ENCODE results near the gene PITPNB.

The PITPNB gene

DNA sequence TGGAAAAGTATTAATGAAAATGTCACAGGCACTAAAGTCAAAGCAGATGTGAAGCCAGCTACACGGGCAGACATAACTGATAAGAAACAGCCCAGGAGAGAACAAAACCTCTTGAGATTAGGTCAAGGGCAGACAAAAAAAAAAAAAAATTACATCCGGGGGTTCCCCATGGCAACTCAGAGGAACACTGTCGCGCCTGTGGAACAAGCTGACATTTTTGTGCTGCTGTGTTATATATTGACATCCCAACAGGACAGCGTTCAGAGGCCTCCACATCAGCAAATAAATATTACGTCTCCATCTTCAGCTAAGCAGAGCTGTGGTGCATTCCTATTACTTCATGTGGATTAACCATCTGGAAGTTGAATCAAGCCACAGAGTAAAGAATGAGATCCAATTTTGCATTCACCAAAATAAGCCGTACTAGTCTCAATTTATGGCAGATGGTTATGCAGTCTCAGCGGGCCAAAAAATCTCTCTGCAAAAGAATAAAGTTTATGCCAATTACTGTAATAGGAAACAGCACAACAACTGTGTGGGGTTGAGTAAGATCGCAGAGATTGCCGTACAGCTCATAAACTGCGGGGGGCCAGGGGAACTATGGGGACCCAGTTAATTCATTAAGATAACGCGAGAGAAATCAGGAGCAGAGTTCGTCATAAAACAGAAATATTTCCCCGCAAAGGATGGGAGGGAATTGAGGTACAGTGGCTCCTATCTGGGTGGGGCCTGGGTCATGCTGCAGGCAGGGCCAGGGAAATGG is 76.2 kb downstream of the PITPNB start:
- DNase-seq (no peak), ATAC-seq (no peak)
- peak overlapping the region in 1 of 2 donors; percentile 49 for H3K27ac Mint-ChIP-seq
- H3K4me3 Mint-ChIP-seq: no peak overlapping the region
- peaks cover 0 to 2% of the 10 kb centered on the region in 2 donors for H3K9me3 Mint-ChIP-seq
- no peaks in the 10 kb centered on the region for H3K27me3 Mint-ChIP-seq
- H3K4me1 Mint-ChIP-seq: no peaks in the 10 kb centered on the region

DNA sequence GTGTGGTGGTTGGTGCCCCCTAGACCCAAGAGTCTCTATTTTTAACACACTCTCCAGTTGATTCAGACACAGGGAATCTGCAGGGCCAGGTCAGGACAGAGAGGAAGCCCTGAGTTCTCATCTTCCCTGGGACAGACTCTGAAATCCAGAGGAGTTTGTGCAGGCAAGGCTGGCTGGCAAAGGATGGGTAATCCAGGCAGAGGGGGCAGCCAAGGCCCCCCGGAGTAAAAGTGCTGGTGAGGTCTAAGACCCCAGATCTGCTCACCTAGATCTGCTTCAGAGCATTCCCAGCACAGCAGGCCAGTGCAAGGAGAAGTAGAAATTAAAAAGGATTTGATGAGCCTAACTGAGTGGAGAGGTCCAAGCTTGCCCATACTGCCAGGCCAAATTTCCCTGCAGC is 76.9 kb downstream of the PITPNB start:
- DNase-seq (no peak), ATAC-seq (no peak)
- no peak overlapping the region for H3K4me3 Mint-ChIP-seq
- H3K4me1 Mint-ChIP-seq: no peaks in the 10 kb centered on the region
- peaks cover 0 to 8% of the 10 kb centered on the region in 2 donors for H3K9me3 Mint-ChIP-seq
- H3K27ac Mint-ChIP-seq: no peak overlapping the region
- no peaks in the 10 kb centered on the region for H3K27me3 Mint-ChIP-seq

DNA sequence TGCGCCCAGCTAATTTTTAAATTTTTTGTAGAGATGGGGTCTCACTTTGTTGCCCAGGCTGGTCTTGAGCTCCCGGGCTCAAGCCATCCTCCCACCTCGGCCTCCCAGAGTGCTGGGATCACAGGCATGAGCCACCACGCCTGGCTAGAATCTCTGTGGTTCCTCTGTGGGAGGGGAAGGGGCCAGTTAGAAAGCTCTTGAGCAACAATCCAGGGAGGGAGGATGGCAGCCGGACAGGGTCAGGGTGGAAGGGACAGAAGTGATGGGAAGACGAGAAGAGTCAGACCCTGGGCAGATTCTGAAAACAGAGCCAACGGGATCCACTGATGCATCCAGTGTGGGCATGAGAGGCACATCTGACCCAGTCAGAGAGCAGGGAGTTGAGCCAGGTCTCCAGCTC is 78.6 kb downstream of the PITPNB start:
- Mint-ChIP-seq H3K27ac (peak overlapping the region in 1 of 2 donors; percentile 42), H3K9me3 (peaks cover 0 to 8% of the 10 kb centered on the region in 2 donors), H3K27me3 (no peaks in the 10 kb centered on the region), H3K4me3 (no peak overlapping the region), H3K4me1 (no peaks in the 10 kb centered on the region)
- ATAC-seq (no peak), DNase-seq (no peak)

DNA sequence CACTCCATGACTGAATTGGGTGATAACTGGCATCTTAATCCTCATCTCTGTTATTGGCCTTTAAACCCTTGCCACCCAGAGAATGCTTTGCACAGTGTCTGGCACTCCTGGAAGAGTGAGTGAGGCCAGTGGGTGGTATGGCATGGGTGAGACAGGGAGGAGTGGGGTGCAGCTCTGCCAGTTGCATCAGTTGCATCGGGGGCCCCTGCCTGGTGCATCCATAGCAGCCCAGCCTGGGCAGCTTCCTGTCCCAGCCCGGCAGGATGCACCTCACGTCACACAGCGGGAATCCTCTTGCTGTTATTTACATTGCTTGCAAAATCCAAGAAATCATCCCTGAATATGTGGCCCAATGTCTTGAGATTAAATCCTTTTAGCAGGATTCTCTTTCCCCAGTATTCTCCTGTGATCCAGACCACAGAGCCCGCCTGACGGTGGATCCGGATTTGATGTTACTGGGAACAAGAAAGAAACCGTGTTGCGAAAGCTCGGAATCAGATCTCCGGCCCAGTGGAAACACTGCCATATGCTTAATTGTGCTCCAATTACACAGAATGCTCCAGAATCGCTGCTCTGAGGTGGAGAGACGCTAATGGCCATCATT is 79.9 kb downstream of the PITPNB start:
- no peaks in the 10 kb centered on the region for H3K27me3 Mint-ChIP-seq
- H3K9me3 Mint-ChIP-seq: peaks cover 0 to 8% of the 10 kb centered on the region in 2 donors
- DNase-seq: no peak
- H3K4me3 Mint-ChIP-seq: no peak overlapping the region
- no peaks in the 10 kb centered on the region for H3K4me1 Mint-ChIP-seq
- no peak overlapping the region for H3K27ac Mint-ChIP-seq
- ATAC-seq: no peak

DNA sequence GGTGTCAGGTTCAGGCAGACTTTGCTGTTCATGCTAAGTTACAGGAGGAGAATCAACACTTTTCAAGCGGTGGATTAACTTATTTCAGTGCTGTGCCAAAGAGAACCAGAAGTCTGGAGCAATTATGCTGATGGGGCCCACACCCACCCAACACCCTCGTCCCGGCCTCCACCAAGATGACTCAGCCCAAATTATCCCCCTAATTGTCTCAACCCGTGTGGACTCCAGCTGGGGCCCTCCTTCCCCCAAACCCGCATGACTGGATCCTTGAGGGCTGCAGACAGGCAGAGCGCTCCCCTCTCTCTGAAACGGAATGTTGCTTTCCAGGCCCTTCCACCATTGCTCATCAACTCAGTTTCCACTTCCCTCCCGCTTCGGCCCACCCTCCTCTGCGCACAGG is 82.9 kb downstream of the PITPNB start:
- no peak for DNase-seq
- ATAC-seq: no peak
- H3K9me3 Mint-ChIP-seq: peaks cover 0 to 8% of the 10 kb centered on the region in 2 donors
- H3K27ac Mint-ChIP-seq: no peak overlapping the region
- no peak overlapping the region for H3K4me3 Mint-ChIP-seq
- H3K4me1 Mint-ChIP-seq: peaks cover 13% of the 10 kb centered on the region
- H3K27me3 Mint-ChIP-seq: no peaks in the 10 kb centered on the region

DNA sequence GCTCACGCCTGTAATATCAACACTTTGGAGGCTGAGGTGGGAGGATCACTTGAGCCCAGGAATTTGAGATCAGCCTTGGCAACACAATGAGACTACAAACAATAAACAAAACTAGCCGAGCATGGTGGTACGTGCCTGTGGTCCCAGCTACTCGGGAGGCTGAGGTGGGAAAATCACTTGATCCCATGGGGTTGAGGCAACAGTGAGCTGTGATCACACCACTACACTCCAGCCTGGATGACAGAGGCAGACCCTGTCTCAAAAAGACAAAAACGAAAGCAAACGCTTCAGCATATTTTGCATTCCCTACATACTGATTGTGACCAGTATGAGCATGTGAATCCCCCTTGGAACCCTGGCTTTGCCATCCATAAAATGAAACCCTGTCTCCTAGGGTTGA is 83.6 kb downstream of the PITPNB start:
- ATAC-seq (no peak), DNase-seq (no peak)
- H3K4me3 Mint-ChIP-seq: no peak overlapping the region
- H3K27me3 Mint-ChIP-seq: no peaks in the 10 kb centered on the region
- H3K27ac Mint-ChIP-seq: peak overlapping the region in 1 of 2 donors; percentile 50
- peaks cover 0 to 8% of the 10 kb centered on the region in 2 donors for H3K9me3 Mint-ChIP-seq
- peaks cover 13% of the 10 kb centered on the region for H3K4me1 Mint-ChIP-seq

DNA sequence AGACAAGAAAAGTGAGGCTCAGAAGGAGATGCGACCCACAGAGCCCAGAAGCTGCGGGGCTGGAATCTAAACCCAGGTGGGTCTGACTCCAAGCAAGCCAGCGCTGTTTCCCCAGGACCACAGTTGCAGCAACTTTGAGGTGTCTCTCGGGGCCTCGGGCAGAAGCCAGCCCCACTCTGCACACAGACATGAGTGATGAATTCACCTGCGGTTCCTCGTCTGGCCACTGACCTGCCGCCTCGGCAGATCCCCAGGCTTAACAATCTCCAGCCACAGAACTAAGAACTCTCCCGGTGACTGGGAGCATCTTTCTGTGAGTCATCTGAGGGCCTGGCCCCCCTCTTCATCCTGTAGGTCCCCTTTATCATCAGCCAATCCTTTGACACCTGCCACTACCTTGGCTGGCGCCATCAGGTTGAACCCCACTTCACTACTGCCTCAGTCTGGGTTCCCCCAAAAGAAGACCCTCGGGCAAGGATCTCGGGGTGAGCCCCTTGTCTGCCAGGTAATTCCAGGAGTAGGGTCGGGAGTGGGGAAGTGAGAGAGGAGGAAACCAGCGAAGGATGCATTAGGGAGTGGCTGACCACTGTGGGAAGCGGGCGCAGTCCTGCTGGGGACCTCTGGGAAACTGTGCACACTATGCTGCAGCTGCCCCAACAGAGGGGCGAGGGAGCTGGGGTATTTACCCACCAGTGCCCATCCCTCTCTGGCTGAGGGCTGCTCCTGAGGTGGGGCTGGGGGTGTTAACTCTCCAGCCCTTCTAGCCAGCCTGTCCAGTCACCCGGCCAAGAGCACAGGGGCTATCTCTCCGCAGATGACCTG is 84.5 kb downstream of the PITPNB start:
- peaks cover 0 to 8% of the 10 kb centered on the region in 2 donors for H3K9me3 Mint-ChIP-seq
- no peaks in the 10 kb centered on the region for H3K27me3 Mint-ChIP-seq
- H3K4me3 Mint-ChIP-seq: no peak overlapping the region
- H3K4me1 Mint-ChIP-seq: peaks cover 13% of the 10 kb centered on the region
- peak overlapping the region in 1 of 2 donors; percentile 45 for H3K27ac Mint-ChIP-seq
- DNase-seq (no peak), ATAC-seq (no peak)

DNA sequence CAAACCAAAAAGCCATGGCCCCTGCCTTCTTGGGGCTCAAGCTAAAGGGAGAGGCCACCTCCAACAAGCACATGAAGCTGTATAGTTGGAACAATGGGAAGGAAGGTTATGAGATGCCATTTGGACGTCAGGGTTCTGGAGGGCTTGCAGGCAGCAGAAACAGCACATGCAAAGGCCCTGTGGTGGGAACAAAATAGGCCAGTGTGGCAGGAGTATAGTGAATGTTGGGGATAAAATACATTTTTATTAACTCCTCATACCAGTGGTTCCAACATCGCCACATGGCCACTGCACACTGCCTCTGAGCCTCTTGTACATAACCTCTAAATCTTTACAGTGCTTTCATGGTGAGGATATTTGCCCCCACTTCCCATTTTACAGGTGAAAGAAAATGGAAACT is 85.3 kb downstream of the PITPNB start:
- ATAC-seq: no peak

DNA sequence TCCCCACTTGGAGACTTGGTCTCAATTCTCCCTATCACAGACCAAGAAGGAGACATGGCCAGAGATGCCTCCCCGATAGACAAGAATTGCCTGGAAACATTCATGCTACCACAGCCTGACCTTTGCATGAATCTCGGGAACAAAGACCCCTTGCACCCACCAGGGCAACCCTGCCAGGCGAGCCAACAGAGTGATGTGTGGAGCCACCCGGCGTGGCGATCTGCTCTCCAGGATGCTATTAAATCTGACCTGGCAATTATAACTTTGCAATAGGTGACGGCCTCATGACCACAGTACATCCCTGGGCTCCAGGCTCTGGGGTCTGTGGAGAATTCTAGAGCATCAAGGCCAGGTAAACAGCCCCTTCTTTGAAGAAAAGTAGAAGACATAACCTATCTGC is 86.5 kb downstream of the PITPNB start:
- Mint-ChIP-seq H3K27me3 (no peaks in the 10 kb centered on the region), H3K9me3 (peaks cover 0 to 4% of the 10 kb centered on the region in 2 donors), H3K4me1 (peaks cover 13% of the 10 kb centered on the region), H3K4me3 (peak overlapping the region in 1 of 2 donors; percentile 17), H3K27ac (no peak overlapping the region)
- DNase-seq (no peak), ATAC-seq (no peak)

More for the DNA sequence above, 85.3 kb downstream of the PITPNB start:
- H3K27me3 Mint-ChIP-seq: no peaks in the 10 kb centered on the region
- DNase-seq: no peak
- no peak overlapping the region for H3K4me3 Mint-ChIP-seq
- no peak overlapping the region for H3K27ac Mint-ChIP-seq
- peaks cover 13% of the 10 kb centered on the region for H3K4me1 Mint-ChIP-seq
- peaks cover 0 to 8% of the 10 kb centered on the region in 2 donors for H3K9me3 Mint-ChIP-seq

DNA sequence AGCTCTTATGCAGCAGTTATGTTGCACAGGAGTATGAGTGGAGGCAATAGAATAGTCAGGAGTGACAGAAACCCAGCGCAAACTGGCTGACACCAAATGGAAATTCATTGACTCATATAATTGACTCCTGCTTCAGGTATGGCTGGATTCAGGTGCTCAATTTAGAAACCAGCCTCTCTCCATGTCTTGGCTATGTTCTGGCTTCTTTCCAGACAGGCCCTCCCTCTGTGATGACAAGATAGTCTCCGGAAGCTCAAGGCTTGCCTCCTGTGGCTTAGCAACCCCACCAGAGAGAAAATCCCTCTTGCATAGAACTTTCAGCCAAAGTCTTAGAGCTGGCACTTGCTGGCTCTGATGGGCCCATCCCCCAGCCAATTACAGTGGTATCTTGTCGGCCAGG is 89.4 kb downstream of the PITPNB start:
- Mint-ChIP-seq H3K4me3 (no peak overlapping the region), H3K9me3 (no peaks in the 10 kb centered on the region), H3K27me3 (no peaks in the 10 kb centered on the region), H3K27ac (no peak overlapping the region), H3K4me1 (peaks cover 13% of the 10 kb centered on the region)
- ATAC-seq (no peak), DNase-seq (no peak)

DNA sequence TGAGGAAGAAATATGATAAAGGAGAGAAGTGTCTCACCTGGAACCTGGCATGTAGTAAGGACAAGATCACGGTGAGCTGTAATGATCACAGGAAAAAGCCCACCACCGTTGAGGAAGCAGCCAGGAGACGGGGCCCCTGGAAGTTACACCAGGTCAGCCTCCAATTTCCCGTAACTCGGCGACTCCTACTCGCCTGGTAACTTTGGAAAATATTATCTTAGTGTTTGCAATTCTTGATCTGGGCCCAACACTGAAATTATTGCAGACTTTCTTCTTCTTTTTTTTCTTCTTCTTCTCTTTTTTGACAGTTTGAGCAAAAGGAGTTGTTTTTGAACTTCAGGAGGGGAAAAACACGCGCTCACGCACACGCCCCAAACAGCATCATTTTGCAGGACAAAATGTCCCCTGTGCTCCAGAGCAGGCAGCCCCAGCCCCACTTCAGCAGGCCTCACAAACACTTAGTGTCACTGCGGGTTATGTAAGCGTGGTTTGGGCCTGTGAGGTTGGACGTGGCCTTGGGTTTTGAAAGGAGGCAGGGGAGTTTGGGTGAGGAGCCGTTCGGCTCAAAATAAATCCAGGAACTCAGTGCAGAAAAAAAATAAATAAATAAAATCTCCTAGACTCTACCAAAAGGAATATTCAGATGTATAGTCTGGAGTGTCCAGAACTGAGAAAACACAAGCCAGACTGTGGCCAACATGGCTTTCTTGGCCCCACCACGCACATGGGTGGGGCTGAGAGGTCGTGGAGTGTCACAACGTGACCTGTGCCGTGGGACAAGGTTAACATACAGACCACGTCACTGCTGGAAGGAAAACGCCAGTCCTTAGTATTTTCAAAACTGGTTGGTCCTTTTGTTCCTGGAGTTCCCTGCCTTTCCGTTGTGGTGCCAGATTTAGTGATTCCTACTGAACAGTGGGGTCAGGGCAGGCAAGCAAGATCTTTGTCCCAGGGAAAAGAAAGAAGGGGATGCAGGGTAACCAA is 91.2 kb downstream of the PITPNB start:
- H3K4me3 Mint-ChIP-seq: no peak overlapping the region
- peak overlapping the region in 1 of 2 donors; percentile 81 for H3K27ac Mint-ChIP-seq
- H3K4me1 Mint-ChIP-seq: peaks cover 13% of the 10 kb centered on the region
- no peaks in the 10 kb centered on the region for H3K27me3 Mint-ChIP-seq
- ATAC-seq (no peak), DNase-seq (no peak)
- H3K9me3 Mint-ChIP-seq: no peaks in the 10 kb centered on the region

DNA sequence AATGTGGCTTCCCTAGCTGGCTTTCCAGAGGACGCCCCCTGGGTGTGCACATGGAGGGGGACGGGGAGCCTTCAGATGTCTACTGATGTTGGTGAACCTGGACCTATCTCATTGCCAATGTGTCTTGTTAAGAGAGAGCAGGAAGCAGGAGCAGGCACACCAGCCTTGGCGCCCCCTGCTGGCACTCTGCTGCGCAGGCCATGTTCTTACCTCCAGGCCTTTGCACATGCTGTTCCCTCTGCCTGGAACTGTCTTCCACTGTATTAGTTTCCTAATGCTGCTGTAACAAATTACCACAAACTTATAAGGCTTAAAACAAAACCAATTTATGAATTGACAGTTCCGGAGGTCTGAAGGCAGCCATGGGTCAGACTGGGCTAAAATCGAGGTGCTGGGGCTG is 93.9 kb downstream of the PITPNB start:
- ATAC-seq: no peak
- Mint-ChIP-seq H3K9me3 (no peaks in the 10 kb centered on the region), H3K4me1 (no peaks in the 10 kb centered on the region), H3K27ac (no peak overlapping the region), H3K4me3 (no peak overlapping the region), H3K27me3 (no peaks in the 10 kb centered on the region)
- peak in 1 of 2 donors; percentile 16 for DNase-seq

DNA sequence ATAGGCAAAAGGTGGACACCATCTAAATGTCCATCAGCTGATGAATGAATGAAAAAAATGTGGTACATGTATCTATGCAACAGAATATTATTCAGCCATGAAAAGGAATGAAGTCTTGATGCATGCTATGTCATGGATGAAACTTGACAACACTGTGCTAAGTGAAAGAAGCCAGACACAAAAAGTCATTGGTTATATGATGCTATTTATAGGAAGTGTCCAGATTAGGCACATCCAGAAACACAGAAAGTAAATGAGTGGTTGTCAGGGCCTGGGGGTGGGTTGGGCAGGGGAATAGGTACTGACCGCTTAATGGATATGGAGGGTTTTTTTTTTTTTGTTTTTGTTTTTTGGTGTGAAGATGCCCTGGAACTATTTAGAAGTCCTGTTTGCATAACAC is 95.8 kb downstream of the PITPNB start:
- no peak overlapping the region for H3K27ac Mint-ChIP-seq
- ATAC-seq (no peak), DNase-seq (no peak)
- H3K9me3 Mint-ChIP-seq: no peaks in the 10 kb centered on the region
- H3K27me3 Mint-ChIP-seq: no peaks in the 10 kb centered on the region
- no peak overlapping the region for H3K4me3 Mint-ChIP-seq
- H3K4me1 Mint-ChIP-seq: no peaks in the 10 kb centered on the region

DNA sequence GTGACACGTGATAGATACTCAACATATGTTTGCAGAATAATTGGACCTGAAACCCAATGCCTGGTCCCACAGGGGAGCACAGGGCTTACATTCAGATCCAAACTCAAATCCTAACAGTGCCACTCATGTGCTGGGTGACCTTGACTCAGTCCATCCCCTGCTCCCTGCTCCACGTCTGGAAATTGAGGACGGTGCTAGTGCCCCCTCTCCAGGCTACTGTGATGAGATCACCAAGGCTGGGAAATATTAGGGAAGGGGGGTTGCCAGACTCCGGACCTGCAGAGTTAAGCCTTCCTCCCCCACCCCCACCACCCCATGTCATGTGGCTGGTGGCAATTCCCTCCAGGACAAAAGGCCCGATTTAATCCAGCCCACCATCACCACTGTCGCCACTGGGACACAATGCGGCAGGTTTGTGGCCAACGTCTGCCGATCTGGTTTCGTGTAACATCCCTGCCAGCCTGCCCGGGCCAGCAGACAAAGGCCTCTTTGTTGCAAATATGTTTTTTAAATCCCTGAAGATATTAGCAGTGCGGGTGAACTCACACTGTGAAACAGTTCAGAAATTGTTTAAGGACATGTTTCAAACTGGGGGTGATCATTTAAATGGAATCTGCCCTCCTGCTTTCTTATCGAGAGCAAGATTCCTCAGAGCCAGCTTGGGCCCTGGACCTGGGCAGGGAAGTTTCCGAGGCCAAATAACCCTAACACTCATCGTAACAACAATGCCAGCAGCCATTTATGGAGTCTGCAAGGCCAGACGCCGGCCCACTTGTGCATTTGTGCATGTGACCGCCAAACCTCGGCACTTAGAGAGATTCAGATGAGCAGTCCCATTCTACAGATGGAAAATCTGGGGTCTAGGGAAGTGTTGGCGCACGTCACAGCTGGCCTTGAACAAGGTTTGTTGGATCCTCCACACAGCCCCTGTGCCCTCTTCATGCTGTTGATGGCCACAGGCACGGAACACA is 97.9 kb downstream of the PITPNB start:
- H3K27ac Mint-ChIP-seq: no peak overlapping the region
- DNase-seq (no peak), ATAC-seq (no peak)
- no peak overlapping the region for H3K4me3 Mint-ChIP-seq
- no peaks in the 10 kb centered on the region for H3K27me3 Mint-ChIP-seq
- H3K9me3 Mint-ChIP-seq: no peaks in the 10 kb centered on the region
- no peaks in the 10 kb centered on the region for H3K4me1 Mint-ChIP-seq

Data from stimulated activated naive CD8-positive, alpha-beta T cell treated with anti-CD3 and anti-CD28 coated beads, Interleukin-15, amount 100 ng/mL, for 72 hours (primary cell).